IPS-11a (cell line): ENCODE results near the gene PDK3.

ENCODE experiments used
- H3K4me3 ChIP-seq: one replicate; pipeline ENCODE4 v1.5.1; 2013; ENCODE audit warnings: low read depth, low read length, control low read depth

Gene PDK3

GRCh38 chrX:24480400-24480865 lies 15.3 kb downstream of the PDK3 start:
- H3K4me3 ChIP-seq, result no peak overlapping the region

GRCh38 chrX:24482823-24483415 lies 17.8 kb downstream of the PDK3 start:
- no peak overlapping the region for H3K4me3 ChIP-seq

- no peak overlapping the region for H3K4me3 ChIP-seq
Observed at GRCh38 chrX:24483596-24483995, 18.5 kb downstream of the PDK3 start.

GRCh38 chrX:24485323-24485722 lies 20.2 kb downstream of the PDK3 start:
- no peak overlapping the region for H3K4me3 ChIP-seq

GRCh38 chrX:24485976-24486680 lies 21.0 kb downstream of the PDK3 start:
- H3K4me3 ChIP-seq, result no peak overlapping the region

GRCh38 chrX:24487571-24487970 lies 22.5 kb downstream of the PDK3 start:
- H3K4me3 ChIP-seq, result no peak overlapping the region

GRCh38 chrX:24491741-24492140 lies 26.7 kb downstream of the PDK3 start:
- H3K4me3 ChIP-seq, result no peak overlapping the region

GRCh38 chrX:24493740-24494581 lies 28.9 kb downstream of the PDK3 start:
- H3K4me3 ChIP-seq, result no peak overlapping the region

- no peak overlapping the region for H3K4me3 ChIP-seq
Observed at GRCh38 chrX:24494647-24495075, 29.6 kb downstream of the PDK3 start.

- no peak overlapping the region for H3K4me3 ChIP-seq
Observed at GRCh38 chrX:24495700-24496099, 30.6 kb downstream of the PDK3 start.

GRCh38 chrX:24498181-24498580 lies 33.1 kb downstream of the PDK3 start:
- H3K4me3 ChIP-seq, result no peak overlapping the region

GRCh38 chrX:24498975-24499374 lies 33.9 kb downstream of the PDK3 start:
- H3K4me3 ChIP-seq, result no peak overlapping the region

- no peak overlapping the region for H3K4me3 ChIP-seq
Observed at GRCh38 chrX:24506082-24506481, 41.0 kb downstream of the PDK3 start.

- H3K4me3 ChIP-seq, result no peak overlapping the region
Observed at GRCh38 chrX:24508375-24508774, 43.3 kb downstream of the PDK3 start.

GRCh38 chrX:24513416-24513815 lies 48.3 kb downstream of the PDK3 start:
- no peak overlapping the region for H3K4me3 ChIP-seq

- H3K4me3 ChIP-seq, result no peak overlapping the region
Observed at GRCh38 chrX:24515447-24515846, 50.4 kb downstream of the PDK3 start.

- H3K4me3 ChIP-seq, result no peak overlapping the region
Observed at GRCh38 chrX:24520472-24520871, 55.4 kb downstream of the PDK3 start.

GRCh38 chrX:24525455-24525854 lies 60.4 kb downstream of the PDK3 start:
- no peak overlapping the region for H3K4me3 ChIP-seq

- no peak overlapping the region for H3K4me3 ChIP-seq
Observed at GRCh38 chrX:24526616-24527015, 61.5 kb downstream of the PDK3 start.

- no peak overlapping the region for H3K4me3 ChIP-seq
Observed at GRCh38 chrX:24528605-24529004, 63.5 kb downstream of the PDK3 start.

GRCh38 chrX:24536551-24536950 lies 71.5 kb downstream of the PDK3 start:
- H3K4me3 ChIP-seq, result no peak overlapping the region

- H3K4me3 ChIP-seq, result no peak overlapping the region
Observed at GRCh38 chrX:24542756-24543155, 77.7 kb downstream of the PDK3 start.
